ENCODE data around the gene CARD10. TPM values are rescaled to one million over a fixed set of nuclear protein-coding genes. Genes with fewer than 3 reads are reported as not detected.

Gene CARD10
- total RNA-seq, 1 experiment from 2014 or later, result 17.7 TPM

GRCh38 chr22:37464181-37464580, 55.0 kb downstream of the CARD10 start:
- Histone ChIP-seq H3K56ac (ENCODE audit: insufficient read length, low read depth, low read length) (no peak overlapping the region), H3K4me1 (ENCODE audit: insufficient read depth, low read length) (no peaks in the 10 kb centered on the region; the same call in 1 of the 2 replicates), H2BK5ac (ENCODE audit: insufficient read length, low read length) (no peak overlapping the region), H3K23ac (ENCODE audit: insufficient read length, low read depth, low read length) (no peak overlapping the region), H2BK15ac (ENCODE audit: low read depth, low read length) (no peak overlapping the region), H3K4ac (ENCODE audit: low read depth, low read length) (no peak overlapping the region), H2BK120ac (ENCODE audit: low read depth, low read length, poor library complexity, severe bottlenecking) (no peak overlapping the region), H2AK5ac (ENCODE audit: insufficient read length, low read length) (no peak overlapping the region), H3K27me3 (ENCODE audit: insufficient read depth, low read length) (no peaks in the 10 kb centered on the region), H2BK20ac (ENCODE audit: low read depth, low read length, poor library complexity, severe bottlenecking) (no peak overlapping the region), H3K9ac (ENCODE audit: extremely low read depth, insufficient read length, low read length) (no peak overlapping the region), H4K5ac (ENCODE audit: insufficient read length, low read depth, low read length) (no peak overlapping the region), H3K23me2 (ENCODE audit: insufficient read length, low read depth, low read length, poor library complexity, severe bottlenecking) (no peaks in the 10 kb centered on the region), H3T11ph (ENCODE audit: low read length) (no peak overlapping the region), H3K18ac (ENCODE audit: insufficient read length, low read depth, low read length) (no peak overlapping the region), H4K20me1 (ENCODE audit: control insufficient read depth, insufficient read depth, insufficient read length) (no peaks in the 10 kb centered on the region), H3K79me1 (ENCODE audit: insufficient read depth, low read depth, low read length, poor library complexity, severe bottlenecking) (no peaks in the 10 kb centered on the region), H3K9me3 (ENCODE audit: control insufficient read depth, low read depth, low read length) (no peaks in the 10 kb centered on the region), H3K27ac (ENCODE audit: insufficient read length, low read depth, low read length) (no peak overlapping the region), H4K8ac (replicated peaks; ENCODE audit: insufficient read length, low read depth, low read length) (no peak overlapping the region), H2BK12ac (ENCODE audit: insufficient read length, low read depth, low read length) (no peak overlapping the region), H3K14ac (ENCODE audit: insufficient read depth, low read length) (no peak overlapping the region), H3K4me2 (ENCODE audit: insufficient read depth, insufficient read length, low read length) (no peak overlapping the region), H4K91ac (ENCODE audit: insufficient read length, low read depth, low read length) (no peak overlapping the region), H3K79me2 (ENCODE audit: insufficient read depth, low read length) (no peaks in the 10 kb centered on the region), H2AFZ (ENCODE audit: low read length) (no peak overlapping the region)
- peaks cover 19% of the 10 kb centered on the region for H3K27me3 Mint-ChIP-seq (ENCODE audit: low read depth)
- no peak for TF ChIP-seq CTCF (conservative IDR thresholded peaks at IDR 0.05)
- H3K4me1 Mint-ChIP-seq, result peaks cover 0 to 30% of the 10 kb centered on the region in 2 experiments; a peak in 2 of 4 replicates
- no peak overlapping the region for H3K27ac Mint-ChIP-seq
- WGBS (ENCODE audit: extremely low coverage, insufficient read length, low lambda C conversion rate), result no CpG with 5 or more reads among the region's 4 CpGs
- no peaks in the 10 kb centered on the region for H3K9me3 Mint-ChIP-seq
- DNase-seq, result no peak
- no peak overlapping the region for H3K4me3 Mint-ChIP-seq
- no peaks in the 10 kb centered on the region for H3K36me3 Mint-ChIP-seq (ENCODE audit: insufficient read depth in 1 of 3, low read depth in 3 of 3)
